ENCODE results near the gene DOK7.

DNA sequence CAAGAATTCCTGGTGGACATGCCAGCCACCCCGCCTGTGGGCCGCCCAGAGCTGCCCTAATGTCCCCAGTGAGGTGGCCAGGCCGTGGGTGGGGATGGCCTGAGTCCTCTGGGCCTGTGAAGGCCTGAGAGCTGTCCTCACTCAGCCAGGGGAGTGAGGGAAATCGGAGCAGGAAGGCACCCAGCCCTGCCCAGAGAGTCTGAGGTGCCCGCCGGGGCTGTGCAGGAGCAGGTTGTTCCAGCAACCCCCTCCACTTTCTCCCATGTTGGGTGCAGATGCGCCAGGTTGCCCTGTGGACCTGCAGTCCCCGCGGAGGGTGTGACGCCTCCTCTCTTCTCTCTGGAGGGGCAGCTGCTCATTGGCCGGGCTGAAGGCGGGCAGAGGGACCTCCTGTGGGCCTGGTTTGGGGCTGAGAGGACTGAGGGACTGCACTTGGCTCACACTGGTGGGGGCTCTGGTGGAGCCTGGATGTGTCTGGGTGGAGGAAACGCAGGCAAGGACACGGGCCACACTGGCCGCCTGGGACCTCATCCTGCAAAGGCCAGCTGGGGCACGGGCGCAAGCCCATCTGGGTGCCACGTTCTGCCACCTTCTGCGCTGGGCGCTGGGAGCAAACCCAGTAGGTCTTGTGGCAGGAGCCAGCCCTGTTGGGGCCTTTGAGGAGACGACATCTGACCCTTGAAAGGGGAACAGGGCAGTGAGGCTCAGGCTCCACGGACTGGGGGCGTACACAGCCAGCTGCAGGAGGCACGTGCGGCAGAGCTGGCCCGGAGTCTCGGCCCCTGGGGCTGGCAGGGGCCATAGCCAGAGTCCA is 14.0 kb downstream of the DOK7 start:
- no peak for TF ChIP-seq EZH2 (IDR thresholded peaks at IDR 0.05; ENCODE audit: low read depth)
- TF ChIP-seq, protein P1, sequence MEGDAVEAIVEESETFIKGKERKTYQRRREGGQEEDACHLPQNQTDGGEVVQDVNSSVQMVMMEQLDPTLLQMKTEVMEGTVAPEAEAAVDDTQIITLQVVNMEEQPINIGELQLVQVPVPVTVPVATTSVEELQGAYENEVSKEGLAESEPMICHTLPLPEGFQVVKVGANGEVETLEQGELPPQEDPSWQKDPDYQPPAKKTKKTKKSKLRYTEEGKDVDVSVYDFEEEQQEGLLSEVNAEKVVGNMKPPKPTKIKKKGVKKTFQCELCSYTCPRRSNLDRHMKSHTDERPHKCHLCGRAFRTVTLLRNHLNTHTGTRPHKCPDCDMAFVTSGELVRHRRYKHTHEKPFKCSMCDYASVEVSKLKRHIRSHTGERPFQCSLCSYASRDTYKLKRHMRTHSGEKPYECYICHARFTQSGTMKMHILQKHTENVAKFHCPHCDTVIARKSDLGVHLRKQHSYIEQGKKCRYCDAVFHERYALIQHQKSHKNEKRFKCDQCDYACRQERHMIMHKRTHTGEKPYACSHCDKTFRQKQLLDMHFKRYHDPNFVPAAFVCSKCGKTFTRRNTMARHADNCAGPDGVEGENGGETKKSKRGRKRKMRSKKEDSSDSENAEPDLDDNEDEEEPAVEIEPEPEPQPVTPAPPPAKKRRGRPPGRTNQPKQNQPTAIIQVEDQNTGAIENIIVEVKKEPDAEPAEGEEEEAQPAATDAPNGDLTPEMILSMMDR (conservative IDR thresholded peaks at IDR 0.05): no peak

All from PC-9 (cell line).